Transverse colon (tissue), 4 donors: Measurements from ENCODE around the gene FMO2. TPM values are rescaled to one million over a fixed set of nuclear protein-coding genes. Genes with fewer than 3 reads are reported as not detected.

Source experiments
- DNase-seq: peaks from one replicate; pipeline ENCODE4 v3.0.0-alpha.2; 2019
- H3K27ac ChIP-seq, 4 donors: fragments of 200-600 bp; sonication (generic); 2 replicates each; pipeline ENCODE4 v1.5.1; 2016 to 2018; ENCODE audit warnings: inconsistent platforms in 4 of 4
- H3K27me3 ChIP-seq: fragments of 200-600 bp; sonication (generic); 2 replicates; pipeline ENCODE4 v1.5.1; 2017; ENCODE audit warnings: inconsistent platforms
- H3K36me3 ChIP-seq, 4 donors: fragments of 200-600 bp; sonication (generic); 2 replicates each; pipeline ENCODE4 v1.5.1; 2017 to 2019; ENCODE audit warnings: inconsistent platforms in 4 of 4
- H3K4me1 ChIP-seq, 4 donors: fragments of 200-600 bp; sonication (generic); 2 replicates each; pipeline ENCODE4 v1.5.1; 2017 to 2020; ENCODE audit warnings: inconsistent platforms in 4 of 4
- H3K4me3 ChIP-seq, 4 donors: fragments of 200-600 bp; sonication (generic); 1 replicate in 1 of 4; 2 replicates in 3 of 4; pipeline versions ENCODE4 v1.5.1 to v1.6.1; 2017 to 2019; ENCODE audit warnings: inconsistent platforms in 4 of 4
- H3K9me3 ChIP-seq, 2 donors: fragments of 200-600 bp; sonication (generic); 2 replicates each; pipeline ENCODE4 v1.5.1; 2017 to 2019; ENCODE audit warnings: inconsistent platforms in 2 of 2
- EP300 ChIP-seq: sonication (generic); formaldehyde crosslinking; IDR thresholded peaks from one replicate; pipeline ENCODE4 v1.6.1; 2017; ENCODE audit warnings: antibody characterized with exemption, low read depth
- POLR2A ChIP-seq: fragments of 450-650 bp; IDR thresholded peaks from one replicate; pipeline ENCODE4 v1.6.1; 2016; ENCODE audit warnings: antibody characterized with exemption, mild to moderate bottlenecking, moderate library complexity
- POLR2AphosphoS5 ChIP-seq, 3 donors: sonication (generic); formaldehyde crosslinking; IDR thresholded peaks; one replicate each; pipeline ENCODE4 v1.6.1; 2016; ENCODE audit warnings: antibody characterized with exemption in 3 of 3
- WGBS, 2 donors: methylation state at CpG; one replicate each; pipeline ENCODE4 v1.1.5; 2018; ENCODE audit warnings: low coverage in 1 of 2; 5-methylcytosine and 5-hydroxymethylcytosine counted together
- in situ Hi-C, 4 donors: fragments of 200-750 bp; cut with MboI; loops; one replicate each; pipeline versions ENCODE4 v1.15.0 to v1.15.1; 2017; ENCODE audit warnings: low sequenced_read_pairs in 3 of 4, low pct_ligation_motif_present in 1 of 4, low pct_unique_long_range_greater_than_20kb in 1 of 4
- intact Hi-C: fragments of 100-400 bp; cut with DNase I; formaldehyde crosslinking; loops from one replicate; pipeline ENCODE4 v1.15.1; 2023; ENCODE audit warnings: low total_unique reads
- total RNA-seq, 4 donors: library from RNA; depleted of rRNA; stranded (reverse); fragments of >200 nt; gene quantifications; one replicate each; pipeline ENCODE4 v1.1.0, GENCODE V29; 2016
- TF ChIP-seq, protein P1 (sequence below), 5 experiments: fragments of 200-600 bp in 3 of 5; fragments of 450-650 bp in 2 of 5; sonication (generic) in 3 of 5; IDR thresholded peaks; 1 replicate in 2 of 5; 2 replicates in 3 of 5; pipeline ENCODE4 v1.5.1; 2016 to 2017; ENCODE audit warnings: antibody characterized with exemption in 5 of 5, inconsistent platforms in 3 of 5, mild to moderate bottlenecking in 2 of 5, moderate library complexity in 1 of 5

FMO2 gene
- total RNA-seq, 4 donors from 2014 or later, result 3.0 to 12.5 (median 4.9) TPM; not detected in 1

DNA sequence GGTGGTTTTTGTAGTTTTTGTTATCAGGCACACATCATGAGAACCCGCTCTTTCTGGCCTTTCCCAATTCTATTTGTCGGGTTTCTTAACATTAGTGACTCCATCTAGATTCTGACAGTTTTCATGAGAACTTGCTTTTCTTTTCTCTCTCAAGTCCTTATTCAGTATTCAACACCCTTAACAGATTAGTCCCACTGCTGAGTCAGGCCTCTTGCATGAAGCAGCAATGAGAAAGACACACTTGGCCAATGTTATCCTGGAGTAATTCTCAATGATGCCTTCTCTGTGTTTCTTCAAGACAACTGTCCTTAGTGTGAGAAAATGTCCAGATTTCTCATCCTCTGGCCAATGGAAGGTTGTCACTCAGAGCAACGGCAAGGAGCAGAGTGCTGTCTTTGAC, 11.3 kb downstream of the FMO2 start:
- intact Hi-C loops, result no loop called here
- no peaks in the 10 kb centered on the region for H3K9me3 ChIP-seq

DNA sequence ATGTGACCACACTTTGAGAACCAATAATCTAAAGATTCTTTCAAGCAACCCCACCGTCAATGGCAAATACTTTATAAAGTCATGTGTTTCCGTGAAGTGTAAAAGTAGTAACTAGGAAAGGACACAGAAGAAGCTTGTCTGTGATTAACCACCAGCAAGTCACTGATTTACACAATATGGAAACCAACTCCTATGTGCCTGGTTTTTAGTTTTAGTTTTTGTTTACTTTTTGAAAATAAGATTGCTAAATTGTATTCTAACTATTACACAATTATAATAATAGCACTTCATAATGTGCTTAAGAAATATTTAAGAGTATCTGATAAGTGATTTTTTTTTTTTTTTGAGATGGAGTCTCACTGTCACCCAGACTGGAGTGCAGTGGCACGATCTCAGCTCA, 13.0 kb downstream of the FMO2 start:
- Histone ChIP-seq H3K36me3 (no peaks in the 10 kb centered on the region), H3K9me3 (no peaks in the 10 kb centered on the region), H3K27me3 (no peaks in the 10 kb centered on the region), H3K4me3 (no peak overlapping the region), H3K4me1 (no peaks in the 10 kb centered on the region), H3K27ac (no peak overlapping the region)
- in situ Hi-C loops, result no loop called here
- no peak for TF ChIP-seq EP300
- no peak for TF ChIP-seq POLR2A
- TF ChIP-seq POLR2AphosphoS5 (IDR thresholded peaks at IDR 0.05), result no peak
- TF ChIP-seq, protein P1, sequence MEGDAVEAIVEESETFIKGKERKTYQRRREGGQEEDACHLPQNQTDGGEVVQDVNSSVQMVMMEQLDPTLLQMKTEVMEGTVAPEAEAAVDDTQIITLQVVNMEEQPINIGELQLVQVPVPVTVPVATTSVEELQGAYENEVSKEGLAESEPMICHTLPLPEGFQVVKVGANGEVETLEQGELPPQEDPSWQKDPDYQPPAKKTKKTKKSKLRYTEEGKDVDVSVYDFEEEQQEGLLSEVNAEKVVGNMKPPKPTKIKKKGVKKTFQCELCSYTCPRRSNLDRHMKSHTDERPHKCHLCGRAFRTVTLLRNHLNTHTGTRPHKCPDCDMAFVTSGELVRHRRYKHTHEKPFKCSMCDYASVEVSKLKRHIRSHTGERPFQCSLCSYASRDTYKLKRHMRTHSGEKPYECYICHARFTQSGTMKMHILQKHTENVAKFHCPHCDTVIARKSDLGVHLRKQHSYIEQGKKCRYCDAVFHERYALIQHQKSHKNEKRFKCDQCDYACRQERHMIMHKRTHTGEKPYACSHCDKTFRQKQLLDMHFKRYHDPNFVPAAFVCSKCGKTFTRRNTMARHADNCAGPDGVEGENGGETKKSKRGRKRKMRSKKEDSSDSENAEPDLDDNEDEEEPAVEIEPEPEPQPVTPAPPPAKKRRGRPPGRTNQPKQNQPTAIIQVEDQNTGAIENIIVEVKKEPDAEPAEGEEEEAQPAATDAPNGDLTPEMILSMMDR (IDR thresholded peaks at IDR 0.05), result no peak
- intact Hi-C loops, result no loop called here
- no peak for DNase-seq
- 76 to 84% methylated on average over 3 of the region's 3 CpGs for WGBS, 2 donors

More for the DNA sequence above, 11.3 kb downstream of the FMO2 start:
- H3K36me3 ChIP-seq, result no peaks in the 10 kb centered on the region
- H3K4me3 ChIP-seq, result no peak overlapping the region
- 89 to 91% methylated on average over 2 to 3 of the region's 3 CpGs for WGBS, 2 donors
- H3K4me1 ChIP-seq, result peaks cover 0 to 4% (median 0%) of the 10 kb centered on the region in 4 donors
- in situ Hi-C loops, result no loop called here
- no peaks in the 10 kb centered on the region for H3K27me3 ChIP-seq
- no peak overlapping the region for H3K27ac ChIP-seq
- TF ChIP-seq POLR2AphosphoS5 (IDR thresholded peaks at IDR 0.05) (no peak), POLR2A (no peak), EP300 (no peak)
- TF ChIP-seq, protein P1 (IDR thresholded peaks at IDR 0.05), result no peak
- DNase-seq, result no peak

DNA sequence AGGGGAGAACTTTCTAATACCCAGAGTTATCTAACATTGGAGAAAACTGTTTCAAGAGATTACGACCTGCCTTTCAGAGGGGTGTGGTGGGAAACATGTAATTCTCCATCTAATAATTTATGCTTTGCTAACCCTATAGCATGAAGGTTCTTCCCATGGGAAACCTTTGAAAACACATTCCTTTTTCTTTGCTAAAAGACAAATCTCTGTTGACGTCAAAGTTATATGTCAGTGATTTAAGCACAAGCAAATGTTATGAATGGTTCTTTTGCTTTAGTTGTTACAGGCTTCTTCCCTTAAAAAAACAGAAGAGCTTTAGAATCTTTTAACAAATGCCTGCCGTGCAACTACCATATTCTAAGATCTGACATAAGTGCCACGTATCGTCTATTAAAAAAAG, 19.2 kb downstream of the FMO2 start:
- 87 to 91% methylated on average over 5 of the region's 5 CpGs for whole genome bisulfite sequencing, 2 donors
- no peak overlapping the region for H3K27ac ChIP-seq
- no peak for DNase-seq
- no peaks in the 10 kb centered on the region for H3K27me3 ChIP-seq
- H3K36me3 ChIP-seq, result no peaks in the 10 kb centered on the region
- no peaks in the 10 kb centered on the region for H3K9me3 ChIP-seq
- H3K4me1 ChIP-seq, result no peaks in the 10 kb centered on the region
- no peak for TF ChIP-seq POLR2A
- TF ChIP-seq EP300, result no peak
- TF ChIP-seq, protein P1 (IDR thresholded peaks at IDR 0.05), result no peak
- no peak for TF ChIP-seq POLR2AphosphoS5 (IDR thresholded peaks at IDR 0.05)
- in situ Hi-C loops (no loop called here), intact Hi-C loops (no loop called here)
- no peak overlapping the region for H3K4me3 ChIP-seq

DNA sequence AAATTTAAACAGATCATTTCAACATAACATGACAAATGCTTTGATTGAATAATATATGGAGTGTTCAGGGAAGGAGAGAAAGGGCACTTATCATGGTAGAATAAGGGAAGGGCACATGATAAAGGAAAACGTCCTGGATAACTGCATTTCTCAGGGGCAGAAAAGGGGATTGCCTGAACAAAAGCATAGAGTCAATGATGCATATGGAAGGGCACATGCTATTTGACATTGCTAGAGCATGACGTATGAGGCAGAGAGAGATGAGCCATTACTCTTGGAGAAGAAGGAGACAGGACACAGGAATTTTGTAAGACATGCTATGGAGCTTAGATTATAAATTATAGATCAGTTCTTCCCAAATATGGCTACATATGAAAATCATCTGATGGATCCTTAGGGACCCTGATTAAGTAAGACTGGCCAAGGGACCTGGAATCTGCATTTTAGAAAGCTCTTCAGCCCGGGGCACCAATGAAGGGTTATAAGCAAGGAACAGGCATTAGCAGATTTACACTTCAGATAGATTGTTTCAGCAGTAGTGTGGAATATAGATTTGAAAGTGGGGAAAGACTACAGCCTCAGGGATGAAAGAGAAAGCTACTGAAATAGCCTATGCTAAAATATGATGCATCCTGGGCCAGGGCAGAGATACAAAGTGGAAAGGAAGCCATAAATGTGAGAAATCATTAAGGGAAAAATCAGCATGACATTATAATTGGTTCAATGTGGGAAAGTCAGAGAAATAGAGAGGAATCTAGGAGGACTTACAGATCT, 21.3 kb downstream of the FMO2 start:
- in situ Hi-C loops (no loop called here), intact Hi-C loops (no loop called here)
- H3K9me3 ChIP-seq, result no peaks in the 10 kb centered on the region
- no peaks in the 10 kb centered on the region for H3K36me3 ChIP-seq
- no peak overlapping the region for H3K4me3 ChIP-seq
- 51 to 83% methylated on average over 3 of the region's 3 CpGs for WGBS, 2 donors
- H3K27ac ChIP-seq, result no peak overlapping the region
- no peak for TF ChIP-seq POLR2A
- no peak for TF ChIP-seq POLR2AphosphoS5 (IDR thresholded peaks at IDR 0.05)
- TF ChIP-seq EP300, result no peak
- H3K27me3 ChIP-seq, result no peaks in the 10 kb centered on the region
- DNase-seq, result no peak
- H3K4me1 ChIP-seq, result peaks cover 0 to 15% (median 5%) of the 10 kb centered on the region in 4 donors
